ENCODE results near the gene DDX11.
"Not testable (repeated sequence)": the region's sequence is repeated elsewhere in the genome, so short reads cannot be mapped to it uniquely, and the experiment has no call there.

The DDX11 gene

GRCh38 chr12:31089072-31089471, 15.4 kb downstream of the DDX11 start:
- H3K4me3 ChIP-seq (ENCODE audit: low read depth, low read length): no peak overlapping the region
- TF ChIP-seq CTCF (IDR thresholded peaks at IDR 0.05; ENCODE audit: low read depth, low read length, missing control alignments): no peak

GRCh38 chr12:31091629-31092028, 18.0 kb downstream of the DDX11 start:
- DNase-seq (ENCODE audit: low read depth); H3K4me3 ChIP-seq (ENCODE audit: low read depth, low read length): not testable (repeated sequence)

More at GRCh38 chr12:31089072-31089471, 15.4 kb downstream of the DDX11 start:
- no peak for DNase-seq (ENCODE audit: low read depth)

- H3K4me3 ChIP-seq (ENCODE audit: low read depth, low read length); DNase-seq (ENCODE audit: low read depth): not testable (repeated sequence)
Observed at GRCh38 chr12:31092718-31093117, 19.1 kb downstream of the DDX11 start.

GRCh38 chr12:31095080-31095860, 21.6 kb downstream of the DDX11 start:
- not testable (repeated sequence) for DNase-seq (ENCODE audit: low read depth); H3K4me3 ChIP-seq (ENCODE audit: low read depth, low read length)

GRCh38 chr12:31096251-31097065, 22.8 kb downstream of the DDX11 start:
- H3K4me3 ChIP-seq (ENCODE audit: low read depth, low read length); DNase-seq (ENCODE audit: low read depth): not testable (repeated sequence)

- not testable (repeated sequence) for DNase-seq (ENCODE audit: low read depth); H3K4me3 ChIP-seq (ENCODE audit: low read depth, low read length)
Observed at GRCh38 chr12:31097819-31098218, 24.2 kb downstream of the DDX11 start.

- not testable (repeated sequence) for DNase-seq (ENCODE audit: low read depth)
Observed at GRCh38 chr12:31098363-31098762, 24.7 kb downstream of the DDX11 start.

GRCh38 chr12:31098771-31099170, 25.1 kb downstream of the DDX11 start:
- not testable (repeated sequence) for DNase-seq (ENCODE audit: low read depth); H3K4me3 ChIP-seq (ENCODE audit: low read depth, low read length)

More at GRCh38 chr12:31098363-31098762, 24.7 kb downstream of the DDX11 start:
- H3K4me3 ChIP-seq (ENCODE audit: low read depth, low read length): not testable (repeated sequence)

GRCh38 chr12:31099434-31099833, 25.8 kb downstream of the DDX11 start:
- H3K4me3 ChIP-seq (ENCODE audit: low read depth, low read length); DNase-seq (ENCODE audit: low read depth): not testable (repeated sequence)

GRCh38 chr12:31100503-31101208, 27.0 kb downstream of the DDX11 start:
- peak; percentile 68 for DNase-seq (ENCODE audit: low read depth)
- H3K4me3 ChIP-seq (ENCODE audit: low read depth, low read length): not testable (repeated sequence)

- DNase-seq (ENCODE audit: low read depth); H3K4me3 ChIP-seq (ENCODE audit: low read depth, low read length): not testable (repeated sequence)
Observed at GRCh38 chr12:31102125-31102524, 28.5 kb downstream of the DDX11 start.

GRCh38 chr12:31102596-31102995, 28.9 kb downstream of the DDX11 start:
- not testable (repeated sequence) for H3K4me3 ChIP-seq (ENCODE audit: low read depth, low read length); DNase-seq (ENCODE audit: low read depth)

- DNase-seq (ENCODE audit: low read depth); H3K4me3 ChIP-seq (ENCODE audit: low read depth, low read length): not testable (repeated sequence)
Observed at GRCh38 chr12:31103561-31103975, 29.9 kb downstream of the DDX11 start.

GRCh38 chr12:31104220-31104619, 30.6 kb downstream of the DDX11 start:
- H3K4me3 ChIP-seq (ENCODE audit: low read depth, low read length); DNase-seq (ENCODE audit: low read depth): not testable (repeated sequence)

GRCh38 chr12:31104773-31105172, 31.1 kb downstream of the DDX11 start:
- not testable (repeated sequence) for DNase-seq (ENCODE audit: low read depth); H3K4me3 ChIP-seq (ENCODE audit: low read depth, low read length)
